ENCODE data around the gene LRRC38.

LRRC38 gene

DNA sequence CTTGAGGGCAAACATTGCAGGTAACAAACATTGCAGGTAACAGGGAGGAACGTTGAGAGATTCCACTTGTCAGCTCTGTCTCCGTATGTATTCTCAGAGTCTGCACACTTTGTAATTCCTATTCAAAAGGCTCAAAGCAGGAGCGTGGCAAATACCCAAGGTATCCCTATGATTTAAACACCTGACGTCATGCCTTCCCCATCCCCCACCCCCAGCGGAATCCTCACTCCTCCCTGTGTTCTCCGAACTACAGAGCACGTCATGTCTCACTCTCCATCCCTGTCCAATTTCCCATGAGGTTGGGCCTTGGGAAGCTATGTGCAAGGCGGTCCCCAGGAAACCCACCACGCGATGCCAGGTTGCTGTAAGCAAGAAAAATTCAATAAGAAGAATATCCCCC is 2.8 kb upstream of the LRRC38 start:
- no peak for TF ChIP-seq ZFX (IDR thresholded peaks at IDR 0.05)
- TF ChIP-seq, protein P1, sequence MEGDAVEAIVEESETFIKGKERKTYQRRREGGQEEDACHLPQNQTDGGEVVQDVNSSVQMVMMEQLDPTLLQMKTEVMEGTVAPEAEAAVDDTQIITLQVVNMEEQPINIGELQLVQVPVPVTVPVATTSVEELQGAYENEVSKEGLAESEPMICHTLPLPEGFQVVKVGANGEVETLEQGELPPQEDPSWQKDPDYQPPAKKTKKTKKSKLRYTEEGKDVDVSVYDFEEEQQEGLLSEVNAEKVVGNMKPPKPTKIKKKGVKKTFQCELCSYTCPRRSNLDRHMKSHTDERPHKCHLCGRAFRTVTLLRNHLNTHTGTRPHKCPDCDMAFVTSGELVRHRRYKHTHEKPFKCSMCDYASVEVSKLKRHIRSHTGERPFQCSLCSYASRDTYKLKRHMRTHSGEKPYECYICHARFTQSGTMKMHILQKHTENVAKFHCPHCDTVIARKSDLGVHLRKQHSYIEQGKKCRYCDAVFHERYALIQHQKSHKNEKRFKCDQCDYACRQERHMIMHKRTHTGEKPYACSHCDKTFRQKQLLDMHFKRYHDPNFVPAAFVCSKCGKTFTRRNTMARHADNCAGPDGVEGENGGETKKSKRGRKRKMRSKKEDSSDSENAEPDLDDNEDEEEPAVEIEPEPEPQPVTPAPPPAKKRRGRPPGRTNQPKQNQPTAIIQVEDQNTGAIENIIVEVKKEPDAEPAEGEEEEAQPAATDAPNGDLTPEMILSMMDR (conservative IDR thresholded peaks at IDR 0.05) = no peak
- H3K27ac ChIP-seq = no peak overlapping the region

DNA sequence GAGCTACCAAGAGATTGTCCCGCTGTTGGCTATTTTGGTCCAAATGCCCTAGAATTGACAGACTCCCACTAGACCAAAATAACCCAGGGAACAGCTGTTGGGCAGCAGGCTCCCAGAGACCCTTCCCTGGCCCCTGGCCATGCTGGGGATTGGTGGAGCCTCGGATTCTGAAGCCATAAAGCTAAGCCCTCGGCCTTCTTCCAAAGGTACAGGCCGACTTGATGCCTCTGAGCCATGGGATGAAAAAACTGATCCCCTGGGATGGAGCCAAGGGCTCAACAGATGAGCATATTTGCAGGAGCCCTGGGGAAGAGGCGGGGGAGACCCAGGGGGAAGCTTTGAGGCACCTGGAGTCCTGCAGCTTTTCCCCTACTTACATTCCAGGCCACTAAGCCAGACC is 1.0 kb upstream of the LRRC38 start:
- H3K27ac ChIP-seq = no peak overlapping the region
- no peak for TF ChIP-seq ZFX (IDR thresholded peaks at IDR 0.05)
- TF ChIP-seq, protein P1 (conservative IDR thresholded peaks at IDR 0.05) = no peak

DNA sequence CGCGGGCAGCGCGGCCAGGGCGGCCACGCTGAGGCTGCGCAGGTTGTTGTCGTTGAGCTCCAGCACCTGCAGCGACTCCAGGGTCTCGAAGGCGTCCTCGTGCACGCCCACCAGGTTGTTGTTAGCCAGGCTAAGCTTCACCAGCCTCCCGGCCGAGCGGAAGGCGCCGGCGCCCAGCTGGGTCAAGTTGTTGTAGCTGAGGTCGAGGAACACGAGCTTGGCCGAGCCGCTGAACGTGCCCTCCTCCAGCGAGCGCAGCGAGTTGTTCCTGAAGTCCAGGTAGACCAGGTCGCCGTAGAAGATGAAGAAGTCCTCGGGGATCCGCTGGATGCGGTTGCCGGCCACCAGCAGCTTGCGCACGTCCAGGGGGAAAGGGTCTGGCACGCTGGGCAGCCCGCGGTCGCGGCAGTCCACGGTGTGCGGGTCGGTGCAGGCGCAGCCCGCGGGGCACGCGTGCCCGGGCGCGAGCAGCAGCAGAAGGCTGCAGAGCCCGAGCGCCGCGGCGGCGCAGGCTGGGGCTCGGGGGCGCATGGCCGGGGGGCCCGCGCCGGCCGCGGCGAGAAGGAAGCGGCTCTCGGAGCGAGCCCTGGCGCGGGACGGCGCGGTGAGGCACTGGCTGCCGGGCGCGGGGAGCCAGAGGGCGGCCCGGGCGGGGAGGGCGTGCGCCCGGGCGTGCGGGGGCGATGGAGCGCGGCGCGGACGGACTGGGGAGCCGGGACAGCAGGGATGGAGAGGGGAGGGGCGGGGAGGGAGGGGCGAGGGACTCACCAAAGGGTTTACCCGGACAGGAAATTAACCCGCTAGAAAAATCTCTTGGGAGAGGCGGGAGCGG is 524 bp downstream of the LRRC38 start:
- TF ChIP-seq ZFX (IDR thresholded peaks at IDR 0.05) = no peak
- TF ChIP-seq, protein P1 (conservative IDR thresholded peaks at IDR 0.05) = no peak
- H3K27ac ChIP-seq = no peak overlapping the region

DNA sequence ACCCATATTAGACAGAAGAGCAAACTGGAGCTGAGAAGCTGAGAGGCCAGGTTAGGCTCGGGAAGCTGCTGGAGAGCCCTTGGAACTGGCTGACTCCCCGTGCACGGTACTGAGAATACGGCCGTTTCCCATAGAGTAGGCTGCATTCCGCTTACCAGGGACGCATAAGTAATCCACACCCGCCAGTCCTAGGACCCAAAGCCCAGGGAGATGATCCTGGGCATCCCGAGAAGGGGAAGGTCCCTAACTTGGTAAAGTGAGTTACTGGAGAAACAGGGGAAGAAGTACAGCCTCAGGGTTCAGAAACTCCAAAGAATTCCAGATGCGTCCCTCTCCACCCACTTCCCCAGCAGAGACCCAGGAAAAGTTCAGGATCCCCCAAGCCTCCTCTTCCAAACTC is 1.3 kb downstream of the LRRC38 start:
- no peak overlapping the region for H3K27ac ChIP-seq
- no peak for TF ChIP-seq ZFX (IDR thresholded peaks at IDR 0.05)
- TF ChIP-seq, protein P1 (conservative IDR thresholded peaks at IDR 0.05) = no peak

DNA sequence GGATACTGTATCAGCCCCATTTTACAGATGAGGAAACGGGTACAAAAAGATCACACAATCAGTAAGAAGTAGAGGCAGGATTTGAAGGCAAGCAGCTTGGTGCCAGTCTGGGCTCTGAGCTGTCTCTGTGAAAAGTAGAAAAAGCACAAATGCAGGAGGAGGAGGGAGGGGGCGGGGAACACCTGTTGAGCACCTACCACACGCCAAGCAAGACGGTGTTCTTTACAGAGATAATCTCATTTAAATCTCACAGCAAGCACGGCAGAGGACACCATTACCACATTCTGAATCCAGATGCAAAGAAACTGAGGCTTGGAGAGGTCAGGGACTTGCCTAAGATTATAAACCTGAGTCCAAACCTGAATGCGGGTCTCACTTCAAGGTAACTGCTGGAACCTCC is 3.3 kb downstream of the LRRC38 start:
- H3K27ac ChIP-seq = no peak overlapping the region

DNA sequence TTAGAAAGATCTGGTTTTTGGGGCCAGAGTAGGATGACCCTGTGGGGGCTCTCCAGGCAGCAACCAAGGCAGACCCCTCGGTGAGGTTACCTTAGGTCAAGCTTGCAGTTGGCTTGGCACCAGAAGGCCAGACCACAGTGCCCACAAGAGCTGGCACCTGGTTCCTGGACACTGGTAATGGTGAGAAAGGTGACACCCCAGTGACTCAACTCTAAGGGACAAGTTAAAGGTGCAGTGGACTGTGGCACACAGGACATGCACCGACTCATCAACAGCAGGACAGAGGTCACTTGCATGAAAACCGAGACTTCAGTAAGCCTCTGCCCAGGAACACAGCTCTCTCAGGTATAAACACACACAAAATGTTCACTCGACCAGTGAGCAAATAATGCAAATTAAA is 6.7 kb downstream of the LRRC38 start:
- no peak overlapping the region for H3K27ac ChIP-seq
- TF ChIP-seq, protein P1 (conservative IDR thresholded peaks at IDR 0.05) = no peak
- no peak for TF ChIP-seq ZFX (IDR thresholded peaks at IDR 0.05)

More for the DNA sequence above, 3.3 kb downstream of the LRRC38 start:
- TF ChIP-seq ZFX (IDR thresholded peaks at IDR 0.05) = no peak
- TF ChIP-seq, protein P1 (conservative IDR thresholded peaks at IDR 0.05) = no peak

DNA sequence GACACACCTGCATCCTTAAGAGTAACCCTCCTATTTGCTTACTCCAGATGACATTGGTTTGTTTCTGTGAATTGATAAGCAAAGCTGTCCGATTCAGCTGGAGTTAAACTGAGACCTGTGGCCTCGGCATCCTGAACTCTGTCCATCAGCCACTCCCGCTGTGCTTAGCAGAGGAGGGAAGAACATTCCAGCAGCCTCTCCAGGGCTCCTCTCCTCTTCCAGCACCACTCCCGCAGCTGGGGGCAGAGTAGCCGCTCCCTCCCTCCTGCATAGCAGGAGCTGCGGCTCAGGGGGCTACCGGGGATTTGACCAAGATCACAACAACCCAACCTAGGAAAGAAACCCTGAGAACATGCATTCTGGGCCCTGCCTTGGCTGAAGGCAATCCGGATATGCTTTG is 8.8 kb downstream of the LRRC38 start:
- TF ChIP-seq, protein P1 (conservative IDR thresholded peaks at IDR 0.05) = no peak
- no peak for TF ChIP-seq ZFX (IDR thresholded peaks at IDR 0.05)
- H3K27ac ChIP-seq = no peak overlapping the region
